Effector CD8-positive, alpha-beta T cell (primary cell): ENCODE results near the gene ATRX.
"Not testable (repeated sequence)": the region's sequence is repeated elsewhere in the genome, so short reads cannot be mapped to it uniquely, and the experiment has no call there.

Experiments used
- DNase-seq: peaks from one replicate; lab custom pipeline; 2025; lab: John Stamatoyannopoulos, UW

Gene ATRX

GRCh38 chrX:77622672-77623071 is 163.3 kb downstream of the ATRX start:
- no peak for DNase-seq

- no peak for DNase-seq
Measured at GRCh38 chrX:77622233-77622632, 163.8 kb downstream of the ATRX start.

GRCh38 chrX:77621453-77621852 is 164.6 kb downstream of the ATRX start:
- not testable (repeated sequence) for DNase-seq

GRCh38 chrX:77617206-77617605 is 168.8 kb downstream of the ATRX start:
- DNase-seq, result no peak

- DNase-seq, result no peak
Measured at GRCh38 chrX:77603635-77604336, 182.2 kb downstream of the ATRX start.

- no peak for DNase-seq
Measured at GRCh38 chrX:77597511-77597910, 188.5 kb downstream of the ATRX start.

GRCh38 chrX:77597090-77597489 is 188.9 kb downstream of the ATRX start:
- DNase-seq, result no peak

- no peak for DNase-seq
Measured at GRCh38 chrX:77595848-77596247, 190.2 kb downstream of the ATRX start.

- DNase-seq, result no peak
Measured at GRCh38 chrX:77572322-77572721, 213.7 kb downstream of the ATRX start.

GRCh38 chrX:77565278-77565677 is 220.7 kb downstream of the ATRX start:
- no peak for DNase-seq

- no peak for DNase-seq
Measured at GRCh38 chrX:77564823-77565222, 221.2 kb downstream of the ATRX start.

GRCh38 chrX:77561372-77561771 is 224.6 kb downstream of the ATRX start:
- no peak for DNase-seq

- DNase-seq, result no peak
Measured at GRCh38 chrX:77556276-77556675, 229.7 kb downstream of the ATRX start.

- DNase-seq, result no peak
Measured at GRCh38 chrX:77548751-77549150, 237.3 kb downstream of the ATRX start.

- DNase-seq, result not testable (repeated sequence)
Measured at GRCh38 chrX:77539778-77540177, 246.2 kb downstream of the ATRX start.

- not testable (repeated sequence) for DNase-seq
Measured at GRCh38 chrX:77531261-77531660, 254.8 kb downstream of the ATRX start.

GRCh38 chrX:77528034-77528433 is 258.0 kb downstream of the ATRX start:
- DNase-seq, result no peak

GRCh38 chrX:77527233-77528001 is 258.6 kb downstream of the ATRX start:
- DNase-seq, result no peak

GRCh38 chrX:77519765-77520164 is 266.3 kb downstream of the ATRX start:
- no peak for DNase-seq

- no peak for DNase-seq
Measured at GRCh38 chrX:77514177-77514576, 271.8 kb downstream of the ATRX start.

GRCh38 chrX:77510007-77510406 is 276.0 kb downstream of the ATRX start:
- no peak for DNase-seq

- DNase-seq, result no peak
Measured at GRCh38 chrX:77505227-77505626, 280.8 kb downstream of the ATRX start.

GRCh38 chrX:77502951-77503525 is 283.0 kb downstream of the ATRX start:
- DNase-seq, result no peak
